Skeletal muscle tissue (tissue), 4 donors: Measurements from ENCODE around the gene GOLGA6A. TPM values are rescaled to one million over a fixed set of nuclear protein-coding genes. Genes with fewer than 3 reads are reported as not detected.

Experiments
- H3K27ac ChIP-seq: one replicate; pipeline ENCODE4 v1.7.0; 2013; ENCODE audit warnings: mild to moderate bottlenecking, low read depth, low read length, inconsistent platforms
- H3K27me3 ChIP-seq, 3 donors: one replicate each; pipeline ENCODE4 v1.7.0; 2013; ENCODE audit warnings: low read length in 3 of 3; ENCODE audit not compliant: control insufficient read depth in 3 of 3, insufficient read depth in 3 of 3
- H3K36me3 ChIP-seq, 3 donors: one replicate each; pipeline ENCODE4 v1.7.0; 2013; ENCODE audit warnings: low read length in 3 of 3; ENCODE audit not compliant: control insufficient read depth in 3 of 3, insufficient read depth in 3 of 3
- H3K4me1 ChIP-seq, 3 donors: one replicate each; pipeline ENCODE4 v1.7.0; 2013; ENCODE audit warnings: low read length in 3 of 3, mild to moderate bottlenecking in 3 of 3; ENCODE audit not compliant: control insufficient read depth in 3 of 3, insufficient read depth in 3 of 3
- H3K4me3 ChIP-seq, 3 donors: one replicate each; pipeline ENCODE4 v1.7.0; 2013; ENCODE audit warnings: low read length in 3 of 3
- H3K9ac ChIP-seq, 3 donors: one replicate each; pipeline ENCODE4 v1.7.0; 2013; ENCODE audit warnings: low read length in 3 of 3, mild to moderate bottlenecking in 3 of 3, moderate library complexity in 2 of 3, low read depth in 1 of 3
- H3K9me3 ChIP-seq, 3 donors: one replicate each; pipeline ENCODE4 v1.7.0; 2013; ENCODE audit warnings: low read length in 3 of 3; ENCODE audit not compliant: control insufficient read depth in 3 of 3
- total RNA-seq: library from RNA; depleted of rRNA; stranded (reverse); fragments of >200 nt; gene quantifications from one replicate; pipeline ENCODE4 v1.2.3, GENCODE V29; 2014
- donor health status: Osteomylitis.

The GOLGA6A gene
- total RNA-seq, 1 donor from 2014 or later: 1.0 TPM

GRCh38 chr15:74036271-74037170 lies 45.8 kb downstream of the GOLGA6A start:
- Histone ChIP-seq H3K27ac (no peak overlapping the region), H3K9ac (no peak overlapping the region), H3K4me1 (peaks cover 18 to 23% (median 20%) of the 10 kb centered on the region in 3 donors), H3K36me3 (peaks cover 34 to 41% (median 40%) of the 10 kb centered on the region in 3 donors), H3K9me3 (no peaks in the 10 kb centered on the region), H3K27me3 (no peaks in the 10 kb centered on the region), H3K4me3 (no peak overlapping the region)

DNA sequence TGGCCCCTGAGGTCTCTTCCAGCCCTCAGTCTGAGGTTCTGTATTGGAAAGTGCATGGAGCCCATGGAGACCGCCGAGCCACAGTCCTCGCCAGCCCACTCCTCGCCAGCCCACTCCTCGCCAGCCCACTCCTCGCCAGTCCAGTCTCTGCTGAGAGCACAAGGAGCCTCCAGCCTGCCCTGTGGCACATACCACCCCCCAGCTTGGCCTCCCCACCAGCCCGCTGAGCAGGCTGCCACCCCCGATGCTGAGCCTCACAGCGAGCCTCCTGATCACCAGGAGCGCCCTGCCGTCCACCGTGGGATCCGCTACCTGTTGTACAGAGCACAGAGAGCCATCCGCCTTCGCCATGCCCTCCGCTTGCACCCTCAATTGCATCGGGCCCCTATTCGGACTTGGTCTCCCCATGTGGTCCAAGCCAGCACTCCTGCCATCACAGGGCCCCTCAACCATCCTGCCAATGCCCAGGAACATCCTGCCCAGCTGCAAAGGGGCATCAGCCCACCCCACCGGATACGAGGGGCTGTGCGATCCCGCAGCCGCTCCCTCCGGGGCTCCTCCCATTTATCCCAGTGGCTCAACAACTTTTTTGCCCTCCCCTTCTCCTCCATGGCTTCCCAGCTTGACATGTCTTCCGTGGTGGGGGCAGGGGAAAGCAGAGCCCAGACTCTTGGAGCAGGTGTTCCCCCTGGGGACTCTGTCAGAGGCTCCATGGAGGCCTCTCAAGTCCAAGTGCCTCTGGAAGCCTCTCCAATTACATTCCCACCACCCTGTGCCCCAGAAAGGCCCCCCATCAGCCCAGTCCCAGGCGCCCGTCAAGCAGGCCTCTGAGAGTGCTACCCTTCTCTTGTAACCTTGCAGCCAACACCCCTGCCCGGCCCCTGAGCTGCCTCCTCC lies 47.0 kb downstream of the GOLGA6A start:
- H3K4me3 ChIP-seq: no peak overlapping the region
- no peak overlapping the region for H3K9ac ChIP-seq
- H3K36me3 ChIP-seq: peaks cover 34 to 45% (median 40%) of the 10 kb centered on the region in 3 donors
- no peaks in the 10 kb centered on the region for H3K27me3 ChIP-seq
- H3K4me1 ChIP-seq: peaks cover 12 to 15% (median 14%) of the 10 kb centered on the region in 3 donors
- no peak overlapping the region for H3K27ac ChIP-seq
- no peaks in the 10 kb centered on the region for H3K9me3 ChIP-seq

- Histone ChIP-seq H3K27ac (no peak overlapping the region), H3K27me3 (no peaks in the 10 kb centered on the region), H3K4me1 (peaks cover 4 to 6% (median 5%) of the 10 kb centered on the region in 3 donors), H3K36me3 (peaks cover 34 to 45% (median 40%) of the 10 kb centered on the region in 3 donors), H3K4me3 (no peak overlapping the region), H3K9me3 (no peaks in the 10 kb centered on the region), H3K9ac (no peak overlapping the region)
These were observed 48.1 kb downstream of the GOLGA6A start for GRCh38 chr15:74034206-74034755.

- H3K27me3 ChIP-seq: no peaks in the 10 kb centered on the region
- peaks cover 0 to 5% (median 2%) of the 10 kb centered on the region in 3 donors for H3K4me1 ChIP-seq
- no peak overlapping the region for H3K4me3 ChIP-seq
- H3K36me3 ChIP-seq: peaks cover 34 to 50% (median 40%) of the 10 kb centered on the region in 3 donors
- H3K9ac ChIP-seq: no peak overlapping the region
- no peak overlapping the region for H3K27ac ChIP-seq
- no peaks in the 10 kb centered on the region for H3K9me3 ChIP-seq
These were observed 49.5 kb downstream of the GOLGA6A start for GRCh38 chr15:74032606-74033561.

DNA sequence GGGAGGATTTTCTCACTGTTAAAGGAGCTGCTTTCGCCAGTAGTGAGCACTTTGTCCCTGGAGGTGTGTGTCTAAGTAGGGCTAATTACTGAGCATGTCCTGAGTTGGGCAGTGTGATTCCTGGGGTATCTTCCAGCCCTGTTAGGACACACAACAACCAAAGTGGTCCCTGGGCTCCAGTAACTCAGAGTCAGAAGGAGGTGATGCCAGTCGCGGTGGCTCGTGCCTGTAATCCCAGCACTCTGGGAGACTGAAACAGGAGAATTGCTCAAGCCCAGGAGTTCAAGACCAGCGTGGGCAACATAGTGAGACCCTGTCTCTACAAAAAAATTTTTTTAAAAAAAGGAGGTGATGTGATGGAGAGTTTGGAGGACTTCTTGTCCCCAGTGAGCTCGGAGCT lies 50.3 kb downstream of the GOLGA6A start:
- Histone ChIP-seq H3K4me3 (no peak overlapping the region), H3K9ac (no peak overlapping the region), H3K27me3 (no peaks in the 10 kb centered on the region), H3K36me3 (peaks cover 35 to 51% (median 40%) of the 10 kb centered on the region in 3 donors), H3K27ac (no peak overlapping the region), H3K9me3 (no peaks in the 10 kb centered on the region), H3K4me1 (peaks cover 5% of the 10 kb centered on the region in 3 donors)

GRCh38 chr15:74028646-74029045 lies 53.7 kb downstream of the GOLGA6A start:
- Histone ChIP-seq H3K27me3 (no peaks in the 10 kb centered on the region), H3K36me3 (peaks cover 18 to 43% (median 35%) of the 10 kb centered on the region in 3 donors), H3K4me1 (peaks cover 18 to 25% (median 22%) of the 10 kb centered on the region in 3 donors), H3K27ac (no peak overlapping the region), H3K4me3 (no peak overlapping the region), H3K9ac (no peak overlapping the region), H3K9me3 (no peaks in the 10 kb centered on the region)

GRCh38 chr15:74027688-74028087 lies 54.7 kb downstream of the GOLGA6A start:
- no peak overlapping the region for H3K9ac ChIP-seq
- H3K36me3 ChIP-seq: peaks cover 20 to 44% (median 37%) of the 10 kb centered on the region in 3 donors
- H3K27ac ChIP-seq: no peak overlapping the region
- no peaks in the 10 kb centered on the region for H3K27me3 ChIP-seq
- H3K9me3 ChIP-seq: no peaks in the 10 kb centered on the region
- peaks cover 18 to 23% (median 18%) of the 10 kb centered on the region in 3 donors for H3K4me1 ChIP-seq
- no peak overlapping the region for H3K4me3 ChIP-seq

DNA sequence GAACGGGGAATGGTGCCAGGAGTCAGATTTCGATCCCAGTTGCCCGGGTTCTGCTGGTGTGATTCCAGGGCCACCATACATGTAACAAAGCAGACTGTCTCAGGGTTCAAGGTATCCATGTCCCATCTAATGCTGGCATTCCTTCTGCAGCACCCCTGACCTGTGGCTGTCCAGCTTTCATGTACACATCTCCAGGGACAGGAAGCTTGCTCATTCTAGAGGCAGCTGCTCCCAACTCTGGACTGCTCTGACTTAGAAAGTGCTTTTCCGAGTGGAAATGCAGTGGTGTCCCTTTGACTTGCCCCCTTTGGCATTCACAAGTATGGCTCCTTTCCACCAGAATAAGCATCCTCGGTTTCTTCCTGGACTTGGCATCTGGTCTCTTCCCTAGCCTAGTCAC lies 56.9 kb downstream of the GOLGA6A start:
- Histone ChIP-seq H3K27me3 (no peaks in the 10 kb centered on the region), H3K27ac (no peak overlapping the region), H3K36me3 (peaks cover 26 to 41% (median 37%) of the 10 kb centered on the region in 3 donors), H3K4me3 (no peak overlapping the region), H3K9me3 (no peaks in the 10 kb centered on the region), H3K9ac (no peak overlapping the region), H3K4me1 (peaks cover 18 to 23% (median 18%) of the 10 kb centered on the region in 3 donors)

DNA sequence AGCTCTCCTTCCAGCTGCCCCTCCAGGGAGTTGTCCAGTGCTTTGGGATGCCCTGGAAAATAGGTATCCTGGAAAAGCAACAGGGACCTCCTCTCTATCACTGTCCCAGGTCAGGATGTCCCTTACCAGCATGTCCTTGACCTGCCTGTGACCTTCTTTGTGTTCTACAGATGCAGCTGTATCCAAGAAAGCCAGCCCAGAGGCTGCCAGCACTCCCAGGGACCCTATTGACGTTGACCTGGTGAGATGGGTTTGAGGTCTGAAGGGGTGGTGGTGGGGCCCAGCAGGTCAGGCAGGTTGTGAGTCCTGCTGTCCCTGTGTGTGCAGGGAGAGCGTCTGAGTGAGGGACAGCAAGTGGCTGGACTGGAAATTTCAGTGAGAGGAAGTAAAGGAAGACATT lies 57.7 kb downstream of the GOLGA6A start:
- no peak overlapping the region for H3K27ac ChIP-seq

More for the DNA sequence above, 57.7 kb downstream of the GOLGA6A start:
- Histone ChIP-seq H3K36me3 (peaks cover 26 to 41% (median 37%) of the 10 kb centered on the region in 3 donors), H3K4me3 (no peak overlapping the region), H3K27me3 (no peaks in the 10 kb centered on the region), H3K9me3 (no peaks in the 10 kb centered on the region), H3K4me1 (peaks cover 18 to 23% (median 18%) of the 10 kb centered on the region in 3 donors), H3K9ac (no peak overlapping the region)
